Measurements from ENCODE around the gene BPIFB4. TPM values are rescaled to one million over a fixed set of nuclear protein-coding genes. Genes with fewer than 3 reads are reported as not detected.

The BPIFB4 gene
- polyA plus RNA-seq, 1 of the 3 experiments (the other 2 are of a cell fraction): not detected

DNA sequence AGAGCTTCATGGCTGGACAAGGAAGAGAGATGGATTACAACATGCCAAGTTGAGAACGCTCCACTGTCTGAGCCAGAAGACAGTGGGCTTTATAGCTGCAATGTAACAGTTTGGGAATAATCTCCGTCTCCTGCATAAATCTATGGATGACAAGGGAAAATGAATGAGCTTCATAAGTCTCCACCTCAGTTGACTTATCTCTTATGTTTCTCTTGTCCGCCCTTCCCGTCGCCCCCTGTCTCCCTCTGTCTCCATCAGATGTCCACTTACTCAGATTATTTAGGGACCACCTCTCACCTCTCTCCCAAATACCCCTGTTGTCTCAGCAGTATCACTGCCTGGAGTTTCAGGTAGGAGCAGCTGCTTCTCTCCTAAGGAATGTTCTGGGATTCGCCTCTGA is 74.8 kb downstream of the BPIFB4 start:
- H3K9me2 ChIP-seq: no peaks in the 10 kb centered on the region
- no peaks in the 10 kb centered on the region for H3K4me1 ChIP-seq (ENCODE audit: control insufficient read depth in 1 of 2, insufficient read depth in 2 of 2, low read depth in 1 of 2, low read length in 1 of 2)
- ChIA-PET POLR2A (no interaction called here), CTCF (no interaction called here)
- no peak for DNase-seq
- H2AFZ ChIP-seq (ENCODE audit: low read depth): no peak overlapping the region
- H3K27ac ChIP-seq (ENCODE audit: low read depth in 2 of 2, low read length in 1 of 2): no peak overlapping the region
- TF ChIP-seq, protein P1, sequence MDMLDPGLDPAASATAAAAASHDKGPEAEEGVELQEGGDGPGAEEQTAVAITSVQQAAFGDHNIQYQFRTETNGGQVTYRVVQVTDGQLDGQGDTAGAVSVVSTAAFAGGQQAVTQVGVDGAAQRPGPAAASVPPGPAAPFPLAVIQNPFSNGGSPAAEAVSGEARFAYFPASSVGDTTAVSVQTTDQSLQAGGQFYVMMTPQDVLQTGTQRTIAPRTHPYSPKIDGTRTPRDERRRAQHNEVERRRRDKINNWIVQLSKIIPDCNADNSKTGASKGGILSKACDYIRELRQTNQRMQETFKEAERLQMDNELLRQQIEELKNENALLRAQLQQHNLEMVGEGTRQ (IDR thresholded peaks at IDR 0.05; ENCODE audit: borderline replicate concordance, low read depth, low read length): no peak
- TF ChIP-seq, protein P2, sequence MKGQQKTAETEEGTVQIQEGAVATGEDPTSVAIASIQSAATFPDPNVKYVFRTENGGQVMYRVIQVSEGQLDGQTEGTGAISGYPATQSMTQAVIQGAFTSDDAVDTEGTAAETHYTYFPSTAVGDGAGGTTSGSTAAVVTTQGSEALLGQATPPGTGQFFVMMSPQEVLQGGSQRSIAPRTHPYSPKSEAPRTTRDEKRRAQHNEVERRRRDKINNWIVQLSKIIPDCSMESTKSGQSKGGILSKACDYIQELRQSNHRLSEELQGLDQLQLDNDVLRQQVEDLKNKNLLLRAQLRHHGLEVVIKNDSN (IDR thresholded peaks at IDR 0.05; ENCODE audit: borderline replicate concordance, low read depth): no peak
- TF ChIP-seq JUND (IDR thresholded peaks at IDR 0.05): no peak
- no peak for TF ChIP-seq NFIC (IDR thresholded peaks at IDR 0.05; ENCODE audit: borderline replicate concordance)
- H4K20me1 ChIP-seq (ENCODE audit: insufficient read depth): no peaks in the 10 kb centered on the region
- H3K79me2 ChIP-seq (ENCODE audit: insufficient read depth): no peaks in the 10 kb centered on the region
- H3K4me3 ChIP-seq (ENCODE audit: low read depth in 2 of 2, low read length in 1 of 2): no peak overlapping the region
- H3K27me3 ChIP-seq (ENCODE audit: insufficient read depth): peaks cover 26% of the 10 kb centered on the region; the same call in 1 of the 2 replicates
- H3K9ac ChIP-seq: no peak overlapping the region
- no peaks in the 10 kb centered on the region for H3K36me3 ChIP-seq (replicated peaks in 1 of 2; ENCODE audit: control insufficient read depth in 1 of 2, insufficient read depth in 2 of 2, low read length in 1 of 2)
- 6% methylated on average over 6 of the region's 6 CpGs for WGBS (ENCODE audit: low lambda C conversion rate)
- H3K9me3 ChIP-seq: no peaks in the 10 kb centered on the region
- no peaks in the 10 kb centered on the region for H3F3A ChIP-seq (replicated peaks; ENCODE audit: insufficient read depth)
- no peak overlapping the region for H3K4me2 ChIP-seq

DNA sequence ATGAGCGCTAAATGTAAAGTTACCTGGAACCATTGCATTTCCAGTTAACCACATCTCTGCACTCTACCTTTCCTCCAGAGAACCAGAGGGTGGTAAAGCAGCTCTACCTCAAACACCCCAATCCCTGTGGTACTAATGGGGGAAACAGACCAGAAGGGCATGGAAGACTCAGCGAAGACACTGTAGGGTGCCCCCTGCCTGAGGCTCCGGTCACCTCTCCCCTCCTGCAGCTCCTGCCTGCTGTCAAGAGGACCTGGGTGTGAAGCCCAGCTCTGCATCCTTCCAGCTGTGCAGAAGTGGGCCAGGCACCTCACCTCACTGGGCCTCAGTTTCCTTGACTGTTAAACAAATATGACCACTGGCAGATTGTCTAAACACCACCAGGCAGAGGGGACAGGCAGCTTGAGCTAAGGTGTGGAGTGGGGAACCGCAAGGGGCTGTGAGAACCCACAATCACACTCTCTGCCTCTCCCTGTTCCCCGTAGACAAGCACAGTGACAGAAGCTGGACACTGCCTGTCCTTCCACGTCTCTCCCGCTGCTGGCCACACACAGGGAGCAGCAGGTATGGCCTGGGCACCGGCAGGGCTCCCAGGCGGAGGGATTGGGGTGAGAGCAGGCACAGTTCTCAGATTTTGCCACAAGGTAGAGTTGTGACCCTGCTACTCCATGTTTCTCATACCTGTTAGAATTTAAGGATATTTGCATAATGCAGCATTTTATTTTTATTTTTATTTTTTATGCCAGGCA is 79.4 kb downstream of the BPIFB4 start:
- 17% methylated on average over 6 of the region's 9 CpGs for WGBS (ENCODE audit: low lambda C conversion rate)
- Histone ChIP-seq H3K9me2 (no peaks in the 10 kb centered on the region), H3K36me3 (replicated peaks in 1 of 2; ENCODE audit: control insufficient read depth in 1 of 2, insufficient read depth in 2 of 2, low read length in 1 of 2) (no peaks in the 10 kb centered on the region), H4K20me1 (ENCODE audit: insufficient read depth) (no peaks in the 10 kb centered on the region), H3K4me3 (ENCODE audit: low read depth in 2 of 2, low read length in 1 of 2) (no peak overlapping the region), H3F3A (replicated peaks; ENCODE audit: insufficient read depth) (no peaks in the 10 kb centered on the region), H3K79me2 (ENCODE audit: insufficient read depth) (no peaks in the 10 kb centered on the region), H2AFZ (ENCODE audit: low read depth) (no peak overlapping the region), H3K27ac (ENCODE audit: low read depth in 2 of 2, low read length in 1 of 2) (no peak overlapping the region), H3K4me2 (no peak overlapping the region), H3K4me1 (ENCODE audit: control insufficient read depth in 1 of 2, insufficient read depth in 2 of 2, low read depth in 1 of 2, low read length in 1 of 2) (no peaks in the 10 kb centered on the region), H3K9ac (no peak overlapping the region), H3K9me3 (no peaks in the 10 kb centered on the region), H3K27me3 (ENCODE audit: insufficient read depth) (peaks cover 39% of the 10 kb centered on the region; the same call in 1 of the 2 replicates)
- ChIA-PET CTCF (no interaction called here), POLR2A (no interaction called here)
- TF ChIP-seq, protein P3, sequence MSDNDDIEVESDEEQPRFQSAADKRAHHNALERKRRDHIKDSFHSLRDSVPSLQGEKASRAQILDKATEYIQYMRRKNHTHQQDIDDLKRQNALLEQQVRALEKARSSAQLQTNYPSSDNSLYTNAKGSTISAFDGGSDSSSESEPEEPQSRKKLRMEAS (IDR thresholded peaks at IDR 0.05; ENCODE audit: low read depth): no peak
- no peak for TF ChIP-seq FOXM1 (IDR thresholded peaks at IDR 0.05; ENCODE audit: low read depth)
- TF ChIP-seq, protein P2 (IDR thresholded peaks at IDR 0.05; ENCODE audit: borderline replicate concordance, low read depth): no peak
- TF ChIP-seq, protein P1 (IDR thresholded peaks at IDR 0.05; ENCODE audit: borderline replicate concordance, low read depth, low read length): no peak
- TF ChIP-seq YY1 (IDR thresholded peaks at IDR 0.05; ENCODE audit: low read depth): no peak
- TF ChIP-seq, protein P4, sequence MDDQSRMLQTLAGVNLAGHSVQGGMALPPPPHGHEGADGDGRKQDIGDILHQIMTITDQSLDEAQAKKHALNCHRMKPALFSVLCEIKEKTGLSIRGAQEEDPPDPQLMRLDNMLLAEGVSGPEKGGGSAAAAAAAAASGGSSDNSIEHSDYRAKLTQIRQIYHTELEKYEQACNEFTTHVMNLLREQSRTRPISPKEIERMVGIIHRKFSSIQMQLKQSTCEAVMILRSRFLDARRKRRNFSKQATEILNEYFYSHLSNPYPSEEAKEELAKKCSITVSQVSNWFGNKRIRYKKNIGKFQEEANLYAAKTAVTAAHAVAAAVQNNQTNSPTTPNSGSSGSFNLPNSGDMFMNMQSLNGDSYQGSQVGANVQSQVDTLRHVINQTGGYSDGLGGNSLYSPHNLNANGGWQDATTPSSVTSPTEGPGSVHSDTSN (IDR thresholded peaks at IDR 0.05): no peak
- no peak for DNase-seq
